Ishikawa (cell line): ENCODE measurements around the gene SMIM32.

Experiments
- CEBPB ChIP-seq: IDR thresholded peaks from 2 replicates; pipeline ENCODE4 v1.6.1; 2012
- CREB1 ChIP-seq: IDR thresholded peaks from 2 replicates; pipeline ENCODE4 v1.6.1; 2012; ENCODE audit warnings: low read depth
- EP300 ChIP-seq: IDR thresholded peaks from 2 replicates; pipeline ENCODE4 v1.6.1; 2012; ENCODE audit warnings: borderline replicate concordance
- RAD21 ChIP-seq: IDR thresholded peaks from 2 replicates; pipeline ENCODE4 v1.6.1; 2012; ENCODE audit warnings: low read depth
- TAF1 ChIP-seq: IDR thresholded peaks from 2 replicates; pipeline ENCODE4 v1.6.1; 2012; ENCODE audit warnings: low read depth, mild to moderate bottlenecking
- TEAD4 ChIP-seq: IDR thresholded peaks from 2 replicates; pipeline ENCODE4 v1.6.1; 2012
- YY1 ChIP-seq: IDR thresholded peaks from 2 replicates; pipeline ENCODE4 v1.6.1; 2012; ENCODE audit warnings: low read depth
- ZBTB7A ChIP-seq: IDR thresholded peaks from 2 replicates; pipeline ENCODE4 v1.6.1; 2012; ENCODE audit warnings: low read depth
- TF ChIP-seq, protein P1 (sequence below): IDR thresholded peaks from 2 replicates; pipeline ENCODE4 v1.6.1; 2012; ENCODE audit warnings: low read depth, mild to moderate bottlenecking
- TF ChIP-seq, protein P2 (sequence below): IDR thresholded peaks from 2 replicates; pipeline ENCODE4 v1.6.1; 2012

DNA sequence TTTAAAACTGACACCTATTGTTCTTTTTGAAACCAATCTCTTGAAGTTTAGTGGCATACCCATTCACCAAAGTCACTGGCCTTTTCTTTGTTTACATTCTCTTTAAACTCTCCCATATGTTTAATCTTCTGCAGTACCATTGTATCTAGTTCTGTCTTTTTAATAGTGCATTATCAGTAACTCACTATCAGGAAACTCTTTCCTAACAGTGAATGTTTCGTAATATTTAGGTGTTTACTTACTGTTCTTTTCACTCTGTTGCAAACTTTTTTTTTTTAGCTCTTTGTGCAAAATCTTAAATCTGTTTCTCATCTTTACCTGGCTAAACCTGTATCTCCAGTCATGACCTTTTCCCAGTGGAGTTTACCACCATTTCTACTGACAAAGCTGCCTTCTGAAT, 43.1 kb downstream of the SMIM32 start:
- TF ChIP-seq CEBPB (no peak), EP300 (no peak), TAF1 (no peak), TEAD4 (no peak), CREB1 (no peak), RAD21 (no peak), YY1 (no peak), ZBTB7A (no peak)
- TF ChIP-seq, protein P1, sequence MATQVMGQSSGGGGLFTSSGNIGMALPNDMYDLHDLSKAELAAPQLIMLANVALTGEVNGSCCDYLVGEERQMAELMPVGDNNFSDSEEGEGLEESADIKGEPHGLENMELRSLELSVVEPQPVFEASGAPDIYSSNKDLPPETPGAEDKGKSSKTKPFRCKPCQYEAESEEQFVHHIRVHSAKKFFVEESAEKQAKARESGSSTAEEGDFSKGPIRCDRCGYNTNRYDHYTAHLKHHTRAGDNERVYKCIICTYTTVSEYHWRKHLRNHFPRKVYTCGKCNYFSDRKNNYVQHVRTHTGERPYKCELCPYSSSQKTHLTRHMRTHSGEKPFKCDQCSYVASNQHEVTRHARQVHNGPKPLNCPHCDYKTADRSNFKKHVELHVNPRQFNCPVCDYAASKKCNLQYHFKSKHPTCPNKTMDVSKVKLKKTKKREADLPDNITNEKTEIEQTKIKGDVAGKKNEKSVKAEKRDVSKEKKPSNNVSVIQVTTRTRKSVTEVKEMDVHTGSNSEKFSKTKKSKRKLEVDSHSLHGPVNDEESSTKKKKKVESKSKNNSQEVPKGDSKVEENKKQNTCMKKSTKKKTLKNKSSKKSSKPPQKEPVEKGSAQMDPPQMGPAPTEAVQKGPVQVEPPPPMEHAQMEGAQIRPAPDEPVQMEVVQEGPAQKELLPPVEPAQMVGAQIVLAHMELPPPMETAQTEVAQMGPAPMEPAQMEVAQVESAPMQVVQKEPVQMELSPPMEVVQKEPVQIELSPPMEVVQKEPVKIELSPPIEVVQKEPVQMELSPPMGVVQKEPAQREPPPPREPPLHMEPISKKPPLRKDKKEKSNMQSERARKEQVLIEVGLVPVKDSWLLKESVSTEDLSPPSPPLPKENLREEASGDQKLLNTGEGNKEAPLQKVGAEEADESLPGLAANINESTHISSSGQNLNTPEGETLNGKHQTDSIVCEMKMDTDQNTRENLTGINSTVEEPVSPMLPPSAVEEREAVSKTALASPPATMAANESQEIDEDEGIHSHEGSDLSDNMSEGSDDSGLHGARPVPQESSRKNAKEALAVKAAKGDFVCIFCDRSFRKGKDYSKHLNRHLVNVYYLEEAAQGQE, result no peak
- TF ChIP-seq, protein P2, sequence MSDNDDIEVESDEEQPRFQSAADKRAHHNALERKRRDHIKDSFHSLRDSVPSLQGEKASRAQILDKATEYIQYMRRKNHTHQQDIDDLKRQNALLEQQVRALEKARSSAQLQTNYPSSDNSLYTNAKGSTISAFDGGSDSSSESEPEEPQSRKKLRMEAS, result no peak
